Skeletal muscle cell (primary cell): ENCODE measurements around the gene TRPM5.
A peak's percentile ranks its signal among the peaks of the same experiment; 100 is the strongest.

ENCODE experiments used
- DNase-seq: peaks from one replicate; pipeline ENCODE4 v3.0.0-alpha.2; 2010; ENCODE audit warnings: low read depth
- H3K4me3 ChIP-seq: 2 replicates; pipeline ENCODE4 v1.5.1; 2011; ENCODE audit warnings: low read depth, mild to moderate bottlenecking, control low read depth, low read length, moderate library complexity

TRPM5 gene

GRCh38 chr11:2426221-2426620 is 18.1 kb downstream of the TRPM5 start:
- no peak for DNase-seq
- no peak overlapping the region for H3K4me3 ChIP-seq

- DNase-seq = no peak
- H3K4me3 ChIP-seq = no peak overlapping the region
Observed at GRCh38 chr11:2425506-2425905, 18.8 kb downstream of the TRPM5 start.

GRCh38 chr11:2424811-2425495 is 19.4 kb downstream of the TRPM5 start:
- H3K4me3 ChIP-seq = no peak overlapping the region
- DNase-seq = no peak

GRCh38 chr11:2423157-2424025 is 20.9 kb downstream of the TRPM5 start:
- no peak overlapping the region for H3K4me3 ChIP-seq
- no peak for DNase-seq

GRCh38 chr11:2422461-2423156 is 21.7 kb downstream of the TRPM5 start:
- DNase-seq = no peak
- H3K4me3 ChIP-seq = no peak overlapping the region

GRCh38 chr11:2421996-2422395 is 22.3 kb downstream of the TRPM5 start:
- H3K4me3 ChIP-seq = no peak overlapping the region
- no peak for DNase-seq

GRCh38 chr11:2421226-2421994 is 22.9 kb downstream of the TRPM5 start:
- no peak overlapping the region for H3K4me3 ChIP-seq
- DNase-seq = no peak

- H3K4me3 ChIP-seq = no peak overlapping the region
- peak; percentile 17 for DNase-seq
Observed at GRCh38 chr11:2420502-2421225, 23.6 kb downstream of the TRPM5 start.

- DNase-seq = peak; percentile 28
- no peak overlapping the region for H3K4me3 ChIP-seq
Observed at GRCh38 chr11:2419638-2420501, 24.4 kb downstream of the TRPM5 start.

GRCh38 chr11:2418693-2419360 is 25.5 kb downstream of the TRPM5 start:
- H3K4me3 ChIP-seq = no peak overlapping the region
- DNase-seq = no peak

- H3K4me3 ChIP-seq = no peak overlapping the region
- no peak for DNase-seq
Observed at GRCh38 chr11:2417856-2418692, 26.2 kb downstream of the TRPM5 start.

- H3K4me3 ChIP-seq = no peak overlapping the region
- DNase-seq = no peak
Observed at GRCh38 chr11:2416765-2417164, 27.5 kb downstream of the TRPM5 start.

GRCh38 chr11:2415601-2416380 is 28.5 kb downstream of the TRPM5 start:
- H3K4me3 ChIP-seq = no peak overlapping the region
- DNase-seq = no peak

- H3K4me3 ChIP-seq = no peak overlapping the region
- no peak for DNase-seq
Observed at GRCh38 chr11:2415171-2415570, 29.1 kb downstream of the TRPM5 start.

GRCh38 chr11:2414616-2415015 is 29.7 kb downstream of the TRPM5 start:
- no peak for DNase-seq
- no peak overlapping the region for H3K4me3 ChIP-seq
